K562 (cell line): ENCODE measurements around the gene CD34.

Source experiments
- ELF4 ChIP-seq: fragments of 450-650 bp; formaldehyde crosslinking; IDR thresholded peaks from 2 replicates; pipeline ENCODE4 v1.4.0; 2022; ENCODE audit warnings: missing genetic modification characterization
- FOXM1 ChIP-seq, 2 experiments: fragments of 450-650 bp in 1 of 2; sonication (generic) in 1 of 2; formaldehyde crosslinking in 1 of 2; IDR thresholded peaks; 2 replicates each; pipeline versions ENCODE4 v1.6.1 to v1.9.0; 2017 to 2022; ENCODE audit warnings: low read depth in 2 of 2, mild to moderate bottlenecking in 2 of 2, missing genetic modification reagents in 1 of 2, moderate library complexity in 1 of 2
- THRA ChIP-seq: fragments of 450-650 bp; IDR thresholded peaks from 2 replicates; pipeline ENCODE4 v1.6.1; 2017; ENCODE audit warnings: mild to moderate bottlenecking, moderate library complexity

GRCh38 chr1:207902566-207902965 is 8.4 kb downstream of the CD34 start:
- no peak for TF ChIP-seq ELF4 (CRISPR knock-in tag)
- TF ChIP-seq THRA = no peak
- TF ChIP-seq FOXM1 (IDR thresholded peaks at IDR 0.05; ENCODE audit: low read depth) = no peak
- TF ChIP-seq FOXM1 (CRISPR knock-in tag; IDR thresholded peaks at IDR 0.05; ENCODE audit: low read depth) = no peak
